HG03196 (cell line): ENCODE data around the gene CLCN1.
"Not testable (repeated sequence)": the region's sequence is repeated elsewhere in the genome, so short reads cannot be mapped to it uniquely, and the experiment has no call there.

Experiments
- ATAC-seq: cut with Tn5 transposase; IDR thresholded peaks from one replicate; pipeline ENCODE4 v1.9.1; 2021; ENCODE audit not compliant: unreplicated experiment

CLCN1 gene

DNA sequence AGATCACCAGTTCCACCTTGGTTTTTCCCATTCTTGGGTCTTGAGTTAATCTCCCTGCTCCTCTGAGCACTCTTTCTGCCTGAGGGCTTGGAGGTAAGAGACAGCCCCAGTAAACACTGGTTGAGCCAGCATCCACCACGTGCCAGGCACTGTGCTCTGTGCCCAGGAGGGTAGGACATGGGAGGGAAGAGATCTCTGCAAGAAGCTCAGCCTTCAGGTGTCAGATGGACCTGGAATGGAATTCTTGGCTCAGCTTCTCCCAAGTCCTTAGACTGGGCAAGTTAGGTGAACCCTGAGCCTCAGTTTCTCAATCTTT, 67.7 kb downstream of the CLCN1 start:
- no peak for ATAC-seq

DNA sequence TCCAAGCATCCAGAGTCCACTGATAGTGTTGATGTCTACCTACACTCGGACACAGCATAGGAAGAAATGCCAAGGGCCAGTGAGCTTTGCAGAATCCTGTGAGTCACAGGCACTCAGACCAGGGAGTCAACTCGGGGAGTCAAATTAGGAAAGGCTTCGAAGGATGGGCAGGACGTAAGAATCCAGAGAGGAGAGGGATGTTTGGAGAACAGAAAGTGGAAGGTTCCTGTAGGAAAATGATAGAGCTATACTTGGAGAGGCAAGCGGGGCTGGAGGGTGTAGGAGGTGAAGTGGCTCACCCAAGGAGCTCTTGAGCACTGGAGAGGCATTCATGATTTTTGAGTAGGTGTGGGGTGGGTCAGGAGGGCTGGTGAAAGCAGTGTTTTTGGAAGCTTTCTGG, 68.2 kb downstream of the CLCN1 start:
- ATAC-seq, result no peak

DNA sequence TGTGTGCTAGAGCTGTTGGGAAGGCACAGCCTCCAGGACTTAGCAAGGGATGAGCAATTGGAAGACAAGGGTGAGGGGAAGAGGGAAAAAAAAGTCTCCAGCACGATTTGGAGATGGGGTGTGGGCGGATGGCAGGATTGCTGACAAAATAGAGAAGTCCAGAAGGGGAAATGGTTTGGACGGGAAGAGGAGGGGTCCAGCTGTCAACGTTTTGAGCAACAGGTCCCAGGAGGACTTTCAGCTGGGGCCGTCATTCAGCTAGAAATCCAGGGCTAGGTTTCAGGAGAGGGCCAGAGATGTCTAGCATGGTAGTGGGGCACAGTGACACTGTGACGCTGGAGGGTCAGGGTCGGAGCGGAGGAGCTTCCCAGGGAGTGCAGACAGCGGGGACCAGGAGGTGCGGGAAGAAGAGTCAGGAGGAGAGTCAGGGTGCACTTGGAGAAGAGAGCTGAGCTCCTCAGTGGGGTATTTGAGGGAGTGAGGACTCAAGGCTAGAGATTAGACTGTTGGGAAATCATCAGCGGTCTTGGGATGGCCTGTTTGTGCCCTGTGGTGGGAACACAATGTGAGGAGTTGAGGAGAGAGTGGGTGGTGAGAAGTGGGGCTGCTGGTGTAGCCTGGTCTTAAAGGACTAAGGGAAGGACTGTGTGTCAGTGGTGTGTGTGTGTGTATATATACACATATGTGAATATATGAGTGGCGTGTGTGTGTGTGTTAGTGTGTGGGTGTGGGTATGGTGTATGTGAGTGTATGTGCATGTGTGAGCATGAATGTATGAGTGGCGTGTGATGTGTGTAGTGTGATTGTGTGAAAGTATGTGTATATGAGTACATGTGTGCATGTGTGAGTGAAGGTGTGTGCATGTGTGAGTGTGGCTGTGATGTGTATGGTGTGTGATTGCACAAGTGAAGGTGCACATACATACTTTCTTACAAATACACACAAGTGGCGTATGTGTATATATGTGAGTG, 69.0 kb downstream of the CLCN1 start:
- no peak for ATAC-seq

DNA sequence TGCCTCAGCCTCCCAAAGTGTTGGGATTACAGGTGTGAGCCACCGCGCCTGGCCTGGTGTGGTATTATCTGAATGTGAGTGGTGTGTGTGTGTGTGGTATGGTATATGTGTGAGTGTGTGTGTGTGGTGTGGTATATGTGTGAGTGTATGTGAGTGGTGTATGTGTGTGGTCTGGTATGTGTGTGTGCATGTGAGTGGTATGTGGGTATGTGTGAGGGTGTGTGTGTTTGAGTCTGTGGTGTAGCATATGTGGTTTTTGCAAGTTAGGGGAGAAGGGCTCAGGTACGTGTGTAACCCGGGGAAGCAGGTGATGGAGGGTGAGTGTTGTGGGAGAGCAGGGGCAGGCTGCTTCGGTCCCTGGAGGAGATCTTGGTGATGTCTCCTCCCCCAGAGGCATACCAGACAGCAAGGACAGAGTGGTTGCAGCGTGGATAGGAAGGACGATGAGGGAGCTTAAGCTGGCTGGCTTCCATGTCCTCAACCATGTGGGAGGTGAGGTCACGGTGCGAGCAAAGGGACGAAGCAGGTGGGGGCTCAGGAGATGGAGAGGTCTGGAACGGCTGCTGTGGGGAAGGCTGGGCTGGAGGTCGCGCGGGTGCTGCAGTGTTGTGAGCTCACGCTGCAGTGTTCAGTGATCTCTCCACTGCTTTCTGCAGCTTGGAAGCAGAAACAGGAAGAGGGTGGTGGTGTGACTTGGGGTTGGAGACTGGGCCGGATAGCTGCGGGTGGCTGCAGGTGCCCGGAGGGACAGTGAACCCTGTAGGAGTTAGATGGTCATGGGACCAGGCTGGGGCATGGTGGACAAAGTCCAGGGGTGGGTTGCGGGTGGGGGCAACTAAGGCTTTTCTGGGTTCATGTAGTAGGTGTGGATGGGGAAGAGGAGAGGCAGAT, 70.2 kb downstream of the CLCN1 start:
- ATAC-seq, result no peak

DNA sequence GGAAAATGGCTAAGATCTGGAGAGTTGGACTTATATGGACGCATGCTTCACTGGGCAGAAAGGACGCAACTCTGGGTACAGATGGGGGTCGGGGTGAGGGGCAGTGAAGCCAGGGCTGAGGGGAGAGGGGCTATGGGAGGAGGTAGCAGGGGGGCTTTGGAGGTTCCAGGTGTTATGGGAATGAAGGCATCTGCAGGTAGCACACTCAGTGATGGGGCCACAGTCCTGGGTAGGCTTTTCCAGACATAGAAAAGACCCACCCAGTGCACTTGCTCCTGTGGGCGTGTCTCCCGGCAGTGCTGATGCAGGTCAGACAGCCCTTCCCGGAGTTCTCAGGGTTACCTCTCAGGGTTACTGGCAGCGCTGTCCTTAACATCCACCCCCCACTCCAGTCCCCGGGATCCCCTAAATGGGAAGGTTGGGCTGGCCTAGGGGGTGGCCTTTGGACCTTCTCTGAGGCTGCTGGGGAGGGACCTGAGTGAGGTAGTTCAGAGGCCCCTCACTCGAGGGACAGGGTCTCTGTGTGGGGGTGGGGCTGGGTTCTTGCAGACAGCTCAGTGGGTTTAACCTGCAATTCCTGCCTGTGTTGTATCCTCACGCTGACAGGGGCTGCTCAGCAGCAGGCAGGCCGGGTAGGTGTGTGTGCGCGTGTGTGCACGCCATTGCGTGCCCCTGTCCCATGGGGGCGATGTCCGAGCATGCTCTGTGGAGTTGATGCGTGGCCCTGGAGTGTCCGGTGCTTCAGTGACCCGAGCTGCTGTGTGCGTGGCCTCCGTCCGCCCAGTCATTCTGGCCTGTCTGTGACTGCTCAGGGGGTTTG, 71.5 kb downstream of the CLCN1 start:
- no peak for ATAC-seq

DNA sequence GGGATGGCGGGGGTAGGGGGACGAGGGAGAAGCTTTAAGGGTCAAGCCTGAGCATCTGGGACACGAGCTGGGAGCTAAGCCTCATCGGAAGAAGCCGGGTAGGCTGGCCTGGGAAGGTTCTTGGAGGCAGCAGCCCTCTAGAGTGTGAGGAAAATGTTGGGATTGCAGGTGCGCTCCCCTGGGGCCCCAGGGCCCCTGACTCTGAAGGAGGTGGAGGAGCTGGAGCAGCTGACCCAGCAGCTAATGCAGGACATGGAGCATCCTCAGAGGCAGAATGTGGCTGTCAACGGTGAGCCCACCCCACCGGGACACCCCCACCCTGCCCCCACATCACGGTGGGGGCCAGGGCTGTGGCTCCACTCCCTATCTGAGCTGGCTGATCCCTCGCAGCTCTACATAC, 72.1 kb downstream of the CLCN1 start:
- ATAC-seq, result no peak

DNA sequence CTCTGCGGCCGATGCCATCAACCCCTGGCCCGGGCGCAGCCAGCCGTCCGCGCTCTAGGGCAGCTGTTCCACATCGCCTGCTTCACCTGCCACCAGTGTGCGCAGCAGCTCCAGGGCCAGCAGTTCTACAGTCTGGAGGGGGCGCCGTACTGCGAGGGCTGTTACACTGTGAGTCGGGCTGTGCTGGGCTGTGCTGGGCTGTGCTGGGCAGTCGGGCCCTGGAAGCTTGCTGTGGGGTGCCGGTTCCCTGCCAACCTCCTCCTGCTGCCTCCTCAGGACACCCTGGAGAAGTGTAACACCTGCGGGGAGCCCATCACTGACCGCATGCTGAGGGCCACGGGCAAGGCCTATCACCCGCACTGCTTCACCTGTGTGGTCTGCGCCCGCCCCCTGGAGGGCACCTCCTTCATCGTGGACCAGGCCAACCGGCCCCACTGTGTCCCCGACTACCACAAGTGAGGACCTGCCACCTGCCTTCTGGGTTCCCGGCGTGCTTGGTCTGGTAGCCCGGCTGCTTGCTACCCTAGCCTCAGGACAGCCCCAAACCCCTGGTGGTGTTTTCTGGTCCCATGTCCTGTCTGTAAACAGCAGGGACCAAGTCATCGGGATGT, 72.7 kb downstream of the CLCN1 start:
- ATAC-seq, result no peak

DNA sequence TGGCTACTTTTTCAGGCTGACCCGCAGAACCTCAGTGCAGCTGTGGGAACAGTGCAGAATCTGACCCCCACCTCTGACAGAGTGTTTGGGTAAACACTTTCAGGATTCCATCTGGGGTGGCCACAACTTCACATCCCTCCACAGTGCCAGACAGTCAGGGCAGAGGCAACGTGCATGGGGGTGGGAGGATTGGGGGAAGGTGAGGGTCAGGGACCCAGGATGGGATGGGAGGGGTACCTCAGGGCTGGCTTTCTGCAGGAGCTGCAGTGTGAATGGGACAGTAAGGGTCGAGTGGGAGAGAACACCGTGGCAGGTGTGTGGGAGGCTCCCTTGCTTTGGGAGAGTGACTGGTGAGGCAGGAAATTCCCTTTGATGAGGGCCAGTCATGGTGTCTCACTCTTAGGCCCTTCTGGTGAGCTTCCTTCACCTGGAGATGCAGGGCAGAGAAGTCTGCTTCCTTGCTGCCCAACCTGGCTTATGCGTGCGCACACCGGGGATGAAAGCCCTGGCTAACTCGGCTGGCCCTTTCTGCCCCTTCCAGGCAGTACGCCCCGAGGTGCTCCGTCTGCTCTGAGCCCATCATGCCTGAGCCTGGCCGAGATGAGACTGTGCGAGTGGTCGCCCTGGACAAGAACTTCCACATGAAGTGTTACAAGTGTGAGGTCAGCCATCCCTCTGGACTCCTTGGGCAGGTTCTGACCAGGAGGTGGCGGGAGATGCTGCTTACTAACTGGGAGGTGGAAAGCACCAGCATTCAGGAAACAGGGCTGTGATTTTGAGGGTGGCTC, 73.6 kb downstream of the CLCN1 start:
- ATAC-seq, result no peak

DNA sequence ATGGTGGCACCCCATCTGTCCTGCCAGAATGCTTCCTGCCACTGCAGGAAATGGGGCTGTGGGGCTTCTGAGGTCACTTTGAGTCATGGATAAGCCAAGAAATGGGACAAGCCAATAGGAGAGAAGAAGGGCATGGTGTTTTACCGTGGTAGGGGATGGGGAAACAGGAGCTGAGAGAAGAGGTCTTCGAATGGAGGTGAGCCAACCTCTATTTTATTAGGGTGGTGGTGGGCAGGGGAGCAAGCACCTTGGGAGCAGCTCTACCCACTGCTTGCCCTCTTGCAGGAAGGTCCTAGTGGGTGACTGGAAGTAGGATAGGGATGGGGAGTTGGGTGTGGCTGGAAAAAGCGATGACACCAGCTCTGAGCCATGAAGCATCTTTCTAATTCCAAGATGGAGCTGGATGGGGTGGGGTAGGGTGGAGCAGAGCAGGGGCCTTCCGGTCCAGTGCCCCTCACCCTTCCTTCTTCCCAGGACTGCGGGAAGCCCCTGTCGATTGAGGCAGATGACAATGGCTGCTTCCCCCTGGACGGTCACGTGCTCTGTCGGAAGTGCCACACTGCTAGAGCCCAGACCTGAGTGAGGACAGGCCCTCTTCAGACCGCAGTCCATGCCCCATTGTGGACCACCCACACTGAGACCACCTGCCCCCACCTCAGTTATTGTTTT, 74.3 kb downstream of the CLCN1 start:
- ATAC-seq, result no peak

DNA sequence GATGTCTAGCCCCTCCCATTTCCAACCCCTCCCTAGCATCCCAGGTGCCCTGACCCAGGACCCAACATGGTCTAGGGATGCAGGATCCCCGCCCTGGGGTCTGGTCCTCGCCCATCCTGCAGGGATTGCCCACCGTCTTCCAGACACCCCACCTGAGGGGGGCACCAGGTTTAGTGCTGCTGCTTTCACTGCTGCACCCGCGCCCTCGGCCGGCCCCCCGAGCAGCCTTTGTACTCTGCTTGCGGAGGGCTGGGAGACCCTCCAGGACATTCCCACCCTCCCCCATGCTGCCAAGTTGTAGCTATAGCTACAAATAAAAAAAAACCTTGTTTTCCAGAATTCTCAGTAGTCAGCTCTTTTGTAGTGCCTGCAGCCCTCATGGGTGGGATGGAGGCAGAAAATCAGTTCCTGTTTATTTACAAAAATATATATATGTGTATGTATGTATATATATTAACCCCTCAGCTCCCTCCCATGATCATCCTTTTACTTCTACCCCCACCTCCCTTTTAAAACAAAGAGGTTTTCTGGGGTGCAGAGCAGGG, 74.9 kb downstream of the CLCN1 start:
- ATAC-seq, result no peak

DNA sequence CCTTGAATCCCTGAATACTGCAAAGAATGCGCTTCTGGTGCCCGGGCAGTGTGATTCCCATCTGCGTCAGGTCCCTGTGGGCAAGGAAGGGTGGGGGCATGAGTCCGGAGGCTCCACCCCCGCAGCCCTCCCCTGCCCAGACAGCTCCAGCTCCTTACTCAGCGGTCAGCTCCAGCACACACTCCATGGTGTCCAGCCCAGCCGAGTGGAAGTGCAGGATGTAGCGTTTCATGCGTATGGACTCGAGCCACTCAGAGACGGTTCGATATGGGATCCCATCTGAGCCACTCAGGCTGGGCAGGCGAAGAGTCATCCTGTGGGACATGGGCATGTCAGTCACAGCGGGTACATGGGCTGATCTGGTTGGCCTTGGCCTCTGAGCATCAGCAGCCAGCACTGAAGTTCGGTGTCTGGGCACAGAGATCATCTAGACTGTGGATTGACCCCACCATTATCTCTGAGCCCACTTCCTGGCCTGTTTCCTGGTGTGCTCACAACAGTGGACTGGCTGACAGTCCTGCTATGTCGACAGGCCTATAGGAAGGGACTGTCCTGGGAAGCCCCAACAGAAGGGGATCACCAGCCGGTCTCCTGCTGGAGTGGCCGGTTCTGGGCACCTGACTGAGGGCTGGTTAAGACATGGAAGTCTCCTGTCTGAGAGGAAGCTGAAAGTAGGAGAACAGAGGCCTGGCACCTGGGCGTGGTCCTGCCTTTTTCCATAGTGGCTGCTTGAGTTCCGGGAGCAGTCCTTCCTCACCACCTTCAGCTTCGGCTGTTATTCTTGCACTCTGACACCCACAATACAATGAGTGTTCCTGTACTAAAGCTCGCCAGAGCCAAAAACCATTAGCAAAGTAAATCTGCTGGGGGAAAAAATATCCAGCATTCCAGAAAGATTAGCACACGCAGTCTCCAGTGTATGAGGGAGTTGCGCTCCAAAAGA, 75.8 kb downstream of the CLCN1 start:
- ATAC-seq, result no peak

DNA sequence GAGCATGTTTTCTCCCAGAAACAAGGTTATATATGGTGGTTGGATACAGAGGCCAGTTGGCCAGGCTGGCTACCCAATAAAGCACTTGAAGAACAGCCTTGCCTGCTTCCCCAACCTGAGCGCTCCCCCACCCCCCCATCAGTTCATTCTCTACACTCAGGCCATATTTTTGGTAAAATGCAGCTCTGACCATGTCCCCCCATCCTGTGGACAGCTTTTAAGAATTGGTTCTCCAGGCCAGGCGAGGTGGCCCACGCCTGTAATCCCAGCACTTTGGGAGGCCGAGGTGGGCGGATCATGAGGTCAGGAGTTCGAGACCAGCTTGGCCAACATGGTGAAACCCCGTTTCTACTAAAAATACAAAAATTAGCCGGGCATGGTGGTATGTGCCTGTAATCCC, 76.5 kb downstream of the CLCN1 start:
- ATAC-seq, result not testable (repeated sequence)

DNA sequence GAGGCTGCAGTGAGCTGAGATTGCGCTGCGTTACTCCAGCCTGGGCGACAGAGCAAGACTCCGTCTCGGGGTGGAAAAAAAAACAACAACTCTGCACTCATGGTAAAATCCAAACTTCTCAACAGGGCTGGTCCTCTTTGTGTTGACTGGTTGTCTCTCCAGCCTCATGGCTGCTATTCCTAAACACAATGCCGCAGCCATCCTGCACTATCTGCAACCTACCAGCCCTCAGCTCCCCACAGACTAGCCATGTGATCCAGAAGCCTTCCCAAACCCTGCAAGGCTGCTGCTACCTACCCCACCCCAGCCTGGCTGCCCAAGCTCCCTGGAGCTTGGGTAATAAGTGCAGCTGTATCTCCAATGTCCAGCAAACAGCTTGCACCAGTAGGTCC, 77.0 kb downstream of the CLCN1 start:
- ATAC-seq, result no peak

DNA sequence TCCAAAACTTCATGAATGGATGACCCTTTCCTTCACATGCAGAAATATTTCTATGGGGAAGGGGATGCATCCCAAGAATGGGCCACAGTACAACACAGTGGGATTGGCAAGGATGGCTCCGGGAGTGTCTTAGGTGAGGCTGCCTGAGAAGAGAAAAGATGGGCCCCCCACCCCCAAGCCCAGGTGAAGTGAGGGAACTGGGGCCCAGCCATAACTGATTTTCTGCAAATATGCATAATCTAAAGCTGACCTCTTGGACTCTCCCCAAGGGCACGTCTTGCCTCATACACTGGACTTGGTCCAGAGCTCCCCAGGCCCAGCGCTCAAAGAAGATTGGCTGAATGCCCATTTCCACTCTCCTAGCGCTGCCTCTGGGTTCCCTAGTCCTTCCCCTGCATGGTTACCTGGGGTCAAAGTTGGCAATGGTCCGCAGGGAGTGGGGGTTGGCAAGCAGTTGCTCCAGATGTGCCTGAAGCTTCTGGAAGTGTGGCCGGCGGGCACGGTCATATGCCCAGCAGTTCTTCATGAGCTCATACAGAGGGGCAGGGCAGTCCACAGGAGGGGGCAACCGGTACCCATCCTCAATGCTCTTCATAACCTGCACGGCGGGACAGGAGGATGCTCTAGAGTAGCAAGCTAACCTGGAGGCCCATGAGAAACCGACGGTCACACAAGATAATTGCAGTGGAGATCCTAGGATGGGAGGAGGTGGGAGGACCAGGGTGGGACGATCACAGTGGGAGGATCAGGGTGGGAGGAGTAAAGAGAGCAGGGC, 77.5 kb downstream of the CLCN1 start:
- no peak for ATAC-seq

DNA sequence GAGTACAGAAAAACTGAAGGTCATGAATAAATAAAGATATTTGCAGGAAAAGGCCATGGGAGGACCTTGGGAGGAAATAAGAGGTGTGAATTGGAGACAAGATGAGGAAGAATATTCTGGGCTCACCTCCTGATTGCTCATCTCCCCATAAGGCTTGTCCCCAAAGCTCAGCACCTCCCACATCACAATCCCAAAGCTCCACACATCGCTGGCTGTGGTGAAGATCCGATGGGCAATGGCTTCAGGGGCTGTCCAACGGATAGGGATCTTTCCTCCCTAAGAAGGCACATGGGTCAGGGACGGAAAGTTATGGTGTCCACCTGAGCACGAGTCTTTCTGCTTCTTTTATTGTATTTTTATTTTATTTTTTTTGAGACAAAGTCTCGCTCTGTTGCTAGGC, 78.2 kb downstream of the CLCN1 start:
- no peak for ATAC-seq

DNA sequence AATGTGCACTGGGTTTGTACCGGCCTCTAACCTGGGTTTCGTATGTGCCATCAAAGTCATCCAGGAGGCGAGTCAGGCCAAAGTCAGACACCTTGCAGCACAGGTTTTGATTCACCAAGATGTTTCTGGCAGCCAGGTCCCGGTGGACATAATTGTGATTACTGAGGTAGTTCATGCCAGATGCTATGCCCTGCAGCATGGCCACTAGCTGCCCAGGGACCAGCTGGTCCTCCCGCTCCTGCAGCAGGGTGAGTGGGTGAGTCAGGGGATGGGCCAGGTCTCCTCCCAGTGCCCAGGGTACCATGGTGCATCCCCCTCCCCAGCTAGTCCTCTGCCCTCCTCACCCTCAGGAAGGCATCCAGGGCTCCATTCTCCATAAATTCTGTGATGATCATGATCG, 78.9 kb downstream of the CLCN1 start:
- no peak for ATAC-seq
